Breast epithelium (tissue), 3 donors: ENCODE results near the gene ATP1B1.

Experiments
- POLR2A ChIP-seq: fragments of 450-650 bp; IDR thresholded peaks from one replicate; pipeline ENCODE4 v1.6.1; 2016; ENCODE audit warnings: antibody characterized with exemption, mild to moderate bottlenecking, moderate library complexity
- POLR2AphosphoS5 ChIP-seq, 3 donors: sonication (generic); formaldehyde crosslinking; IDR thresholded peaks; one replicate each; pipeline ENCODE4 v1.6.1; 2017; ENCODE audit warnings: antibody characterized with exemption in 3 of 3
- TF ChIP-seq, protein P1 (sequence below), 3 donors: fragments of 450-650 bp; IDR thresholded peaks; one replicate each; pipeline ENCODE4 v1.5.1; 2016 to 2017; ENCODE audit warnings: antibody characterized with exemption in 3 of 3, mild to moderate bottlenecking in 3 of 3, moderate library complexity in 3 of 3

DNA sequence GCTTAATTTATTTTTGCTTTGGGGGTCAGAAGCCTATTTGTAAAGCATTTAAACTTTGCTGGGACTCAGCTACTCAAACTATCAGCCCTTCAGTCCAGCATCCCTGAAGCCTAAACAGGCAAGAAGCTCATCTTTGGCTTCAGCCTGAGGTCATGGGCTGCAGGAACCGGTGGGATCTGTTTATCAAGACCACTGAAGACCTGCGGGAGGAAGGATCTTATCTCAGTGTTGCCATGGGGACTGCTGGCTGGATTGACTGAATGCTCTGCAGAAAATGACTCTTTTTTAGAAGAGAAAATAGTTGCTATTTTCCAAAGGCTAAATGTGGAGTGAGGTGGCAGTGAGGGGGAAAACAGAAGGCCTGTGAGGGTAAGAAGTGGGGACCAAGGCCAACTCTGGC is 20.6 kb upstream of the ATP1B1 start:
- TF ChIP-seq, protein P1, sequence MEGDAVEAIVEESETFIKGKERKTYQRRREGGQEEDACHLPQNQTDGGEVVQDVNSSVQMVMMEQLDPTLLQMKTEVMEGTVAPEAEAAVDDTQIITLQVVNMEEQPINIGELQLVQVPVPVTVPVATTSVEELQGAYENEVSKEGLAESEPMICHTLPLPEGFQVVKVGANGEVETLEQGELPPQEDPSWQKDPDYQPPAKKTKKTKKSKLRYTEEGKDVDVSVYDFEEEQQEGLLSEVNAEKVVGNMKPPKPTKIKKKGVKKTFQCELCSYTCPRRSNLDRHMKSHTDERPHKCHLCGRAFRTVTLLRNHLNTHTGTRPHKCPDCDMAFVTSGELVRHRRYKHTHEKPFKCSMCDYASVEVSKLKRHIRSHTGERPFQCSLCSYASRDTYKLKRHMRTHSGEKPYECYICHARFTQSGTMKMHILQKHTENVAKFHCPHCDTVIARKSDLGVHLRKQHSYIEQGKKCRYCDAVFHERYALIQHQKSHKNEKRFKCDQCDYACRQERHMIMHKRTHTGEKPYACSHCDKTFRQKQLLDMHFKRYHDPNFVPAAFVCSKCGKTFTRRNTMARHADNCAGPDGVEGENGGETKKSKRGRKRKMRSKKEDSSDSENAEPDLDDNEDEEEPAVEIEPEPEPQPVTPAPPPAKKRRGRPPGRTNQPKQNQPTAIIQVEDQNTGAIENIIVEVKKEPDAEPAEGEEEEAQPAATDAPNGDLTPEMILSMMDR (IDR thresholded peaks at IDR 0.05) = no peak
- TF ChIP-seq POLR2AphosphoS5 (IDR thresholded peaks at IDR 0.05) (no peak), POLR2A (no peak)
